ENCODE data around the gene DLGAP1. TPM values are rescaled to one million over a fixed set of nuclear protein-coding genes. Genes with fewer than 3 reads are reported as not detected.

The DLGAP1 gene
- total RNA-seq, 1 experiment from 2014 or later: 23.2 TPM

DNA sequence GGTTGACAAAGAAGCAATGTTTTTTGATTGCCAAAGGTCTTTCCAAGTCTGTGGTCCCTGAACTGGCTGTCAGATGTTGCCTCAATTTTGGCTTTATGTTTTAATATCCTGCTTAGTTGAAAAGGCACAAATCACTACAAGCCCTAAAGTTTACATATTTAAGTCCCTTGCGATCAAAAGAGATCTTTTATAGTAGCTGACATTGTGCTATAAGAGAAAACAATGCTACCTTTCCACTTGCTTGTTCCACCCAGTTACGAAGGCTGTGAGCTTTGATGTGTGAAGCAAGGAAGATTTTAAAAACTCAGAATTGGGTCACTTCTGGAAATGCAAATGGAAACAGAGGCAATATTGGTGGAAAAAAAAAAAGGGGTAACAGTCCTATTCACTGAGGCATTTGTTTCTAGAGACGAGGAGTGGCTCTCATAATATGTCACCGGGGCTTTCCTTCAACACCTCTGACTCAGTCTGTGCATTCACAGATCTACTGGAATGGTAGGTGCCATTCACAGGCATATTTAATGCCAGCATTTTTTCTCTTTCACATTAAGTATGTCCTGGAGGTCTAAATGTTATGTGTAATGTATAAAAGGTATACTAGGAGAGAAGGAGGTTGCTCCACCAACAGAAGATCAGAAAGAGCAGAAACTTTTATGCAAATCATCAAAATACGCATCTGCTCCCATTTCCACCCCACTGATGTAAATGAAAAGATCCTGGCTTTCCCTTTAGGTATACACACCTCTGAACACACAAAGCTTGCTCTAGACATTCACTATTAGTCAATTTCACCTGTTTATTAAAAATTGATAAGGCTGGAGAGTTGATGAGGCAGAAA is 913.3 kb downstream of the DLGAP1 start:
- Mint-ChIP-seq H3K27ac (no peak overlapping the region), H3K9me3 (no peaks in the 10 kb centered on the region)
- no CpG with 5 or more reads among the region's 5 CpGs for WGBS (ENCODE audit: extremely low coverage, insufficient read length, low lambda C conversion rate)

More for the DNA sequence above, 913.3 kb downstream of the DLGAP1 start:
- no peak overlapping the region for H2BK120ac ChIP-seq (ENCODE audit: low read depth, low read length, poor library complexity, severe bottlenecking)
- no peak overlapping the region for H4K8ac ChIP-seq (replicated peaks; ENCODE audit: insufficient read length, low read depth, low read length)
- H3K27me3 ChIP-seq (ENCODE audit: insufficient read depth, low read length): no peaks in the 10 kb centered on the region
- H2BK5ac ChIP-seq (ENCODE audit: insufficient read length, low read length): no peak overlapping the region
- peaks cover 0 to 2% (median 0%) of the 10 kb centered on the region in 3 experiments; a peak in 2 of 7 replicates for H3K36me3 Mint-ChIP-seq (ENCODE audit: insufficient read depth in 1 of 3, low read depth in 3 of 3)
- TF ChIP-seq, protein P1, sequence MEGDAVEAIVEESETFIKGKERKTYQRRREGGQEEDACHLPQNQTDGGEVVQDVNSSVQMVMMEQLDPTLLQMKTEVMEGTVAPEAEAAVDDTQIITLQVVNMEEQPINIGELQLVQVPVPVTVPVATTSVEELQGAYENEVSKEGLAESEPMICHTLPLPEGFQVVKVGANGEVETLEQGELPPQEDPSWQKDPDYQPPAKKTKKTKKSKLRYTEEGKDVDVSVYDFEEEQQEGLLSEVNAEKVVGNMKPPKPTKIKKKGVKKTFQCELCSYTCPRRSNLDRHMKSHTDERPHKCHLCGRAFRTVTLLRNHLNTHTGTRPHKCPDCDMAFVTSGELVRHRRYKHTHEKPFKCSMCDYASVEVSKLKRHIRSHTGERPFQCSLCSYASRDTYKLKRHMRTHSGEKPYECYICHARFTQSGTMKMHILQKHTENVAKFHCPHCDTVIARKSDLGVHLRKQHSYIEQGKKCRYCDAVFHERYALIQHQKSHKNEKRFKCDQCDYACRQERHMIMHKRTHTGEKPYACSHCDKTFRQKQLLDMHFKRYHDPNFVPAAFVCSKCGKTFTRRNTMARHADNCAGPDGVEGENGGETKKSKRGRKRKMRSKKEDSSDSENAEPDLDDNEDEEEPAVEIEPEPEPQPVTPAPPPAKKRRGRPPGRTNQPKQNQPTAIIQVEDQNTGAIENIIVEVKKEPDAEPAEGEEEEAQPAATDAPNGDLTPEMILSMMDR (conservative IDR thresholded peaks at IDR 0.05): no peak
- H2AFZ ChIP-seq (ENCODE audit: low read length): no peak overlapping the region
- H3K9me3 ChIP-seq (ENCODE audit: control insufficient read depth, low read depth, low read length): no peaks in the 10 kb centered on the region
- H3K56ac ChIP-seq (ENCODE audit: insufficient read length, low read depth, low read length): no peak overlapping the region
- no peaks in the 10 kb centered on the region for H3K79me2 ChIP-seq (ENCODE audit: insufficient read depth, low read length)
- no peak overlapping the region for H3K4me2 ChIP-seq (ENCODE audit: insufficient read depth, insufficient read length, low read length)
- H3K27ac ChIP-seq (ENCODE audit: insufficient read length, low read depth, low read length): no peak overlapping the region
- DNase-seq: no peak
- no peak overlapping the region for H2BK15ac ChIP-seq (ENCODE audit: low read depth, low read length)
- peaks cover 21 to 23% of the 10 kb centered on the region in 2 experiments for H3K4me1 Mint-ChIP-seq
- H3K4me1 ChIP-seq (ENCODE audit: insufficient read depth, low read length): no peaks in the 10 kb centered on the region
- H3K18ac ChIP-seq (ENCODE audit: insufficient read length, low read depth, low read length): no peak overlapping the region
- H3K23me2 ChIP-seq (ENCODE audit: insufficient read length, low read depth, low read length, poor library complexity, severe bottlenecking): no peaks in the 10 kb centered on the region
- H4K5ac ChIP-seq (ENCODE audit: insufficient read length, low read depth, low read length): no peak overlapping the region
- no peak overlapping the region for H3K9ac ChIP-seq (ENCODE audit: extremely low read depth, insufficient read length, low read length)
- no peak overlapping the region for H2BK12ac ChIP-seq (ENCODE audit: insufficient read length, low read depth, low read length)
- H3K14ac ChIP-seq (ENCODE audit: insufficient read depth, low read length): no peak overlapping the region
- H4K20me1 ChIP-seq (ENCODE audit: control insufficient read depth, insufficient read depth, insufficient read length): no peaks in the 10 kb centered on the region
- no peaks in the 10 kb centered on the region for H3K79me1 ChIP-seq (ENCODE audit: insufficient read depth, low read depth, low read length, poor library complexity, severe bottlenecking)
- H3K4ac ChIP-seq (ENCODE audit: low read depth, low read length): no peak overlapping the region
- no peak overlapping the region for H3K4me3 Mint-ChIP-seq
- no peaks in the 10 kb centered on the region; the same call in none of the 2 replicates for H3K27me3 Mint-ChIP-seq (ENCODE audit: low read depth)
- no peak overlapping the region for H2BK20ac ChIP-seq (ENCODE audit: low read depth, low read length, poor library complexity, severe bottlenecking)
- H3K23ac ChIP-seq (ENCODE audit: insufficient read length, low read depth, low read length): no peak overlapping the region
- no peak overlapping the region for H2AK5ac ChIP-seq (ENCODE audit: insufficient read length, low read length)
- no peak overlapping the region for H4K91ac ChIP-seq (ENCODE audit: insufficient read length, low read depth, low read length)
- H3T11ph ChIP-seq (ENCODE audit: low read length): no peak overlapping the region
